GM23338 (cell line): ENCODE results near the gene ZDHHC1. TPM values are rescaled to one million over a fixed set of nuclear protein-coding genes. Genes with fewer than 3 reads are reported as not detected.

Source experiments
- ATAC-seq: fragments of 200-7000 bp; cut with Tn5 transposase; 3 replicates; pipeline ENCODE4 v1.9.1; 2020
- DNase-seq: peaks from one replicate; pipeline ENCODE4 v3.0.0-alpha.2; 2015; ENCODE audit warnings: low spot score
- H2AFZ ChIP-seq: fragments of 200-600 bp; sonication (generic); 2 replicates; pipeline ENCODE4 v1.8.0; 2016; ENCODE audit warnings: antibody characterized with exemption, mild to moderate bottlenecking, moderate library complexity
- H3F3A ChIP-seq: fragments of 200-600 bp; sonication (generic); replicated peaks from 2 replicates; pipeline ENCODE4 v1.8.0; 2017; ENCODE audit warnings: antibody characterized with exemption, mixed run types, low read depth
- H3K27ac ChIP-seq: fragments of 200-600 bp; sonication (generic); 2 replicates; pipeline ENCODE4 v1.6.1; 2016; ENCODE audit warnings: low read depth
- H3K27me3 ChIP-seq: fragments of 200-600 bp; sonication (generic); 2 replicates; pipeline ENCODE4 v1.8.0; 2016; ENCODE audit warnings: mild to moderate bottlenecking, mixed run types, moderate library complexity; ENCODE audit not compliant: insufficient read depth
- H3K36me3 ChIP-seq: fragments of 200-600 bp; sonication (generic); 2 replicates; pipeline ENCODE4 v1.8.0; 2016; ENCODE audit warnings: mild to moderate bottlenecking; ENCODE audit not compliant: insufficient read depth
- H3K4me1 ChIP-seq: fragments of 200-600 bp; sonication (generic); 2 replicates; pipeline ENCODE4 v1.8.0; 2016; ENCODE audit warnings: mild to moderate bottlenecking, moderate library complexity; ENCODE audit not compliant: insufficient read depth
- H3K4me2 ChIP-seq: fragments of 200-600 bp; sonication (generic); 2 replicates; pipeline ENCODE4 v1.7.1; 2017; ENCODE audit warnings: mixed run types
- H3K4me3 ChIP-seq: fragments of 200-600 bp; sonication (generic); 2 replicates; pipeline ENCODE4 v1.6.1; 2016; ENCODE audit warnings: mixed run types
- H3K79me2 ChIP-seq: fragments of 200-600 bp; sonication (generic); replicated peaks from 2 replicates; pipeline ENCODE4 v1.8.0; 2017; ENCODE audit warnings: mild to moderate bottlenecking; ENCODE audit not compliant: insufficient read depth
- H3K9me2 ChIP-seq: fragments of 200-600 bp; sonication (generic); 2 replicates; pipeline ENCODE4 v1.8.0; 2017; ENCODE audit not compliant: insufficient read depth
- H4K20me1 ChIP-seq: fragments of 200-600 bp; sonication (generic); replicated peaks from 2 replicates; pipeline ENCODE4 v1.8.0; 2017; ENCODE audit warnings: mild to moderate bottlenecking; ENCODE audit not compliant: insufficient read depth
- H3K27ac Mint-ChIP-seq: 2 replicates; pipeline ENCODE4 v1.8.0; 2020; ENCODE audit warnings: inconsistent platforms, mild to moderate bottlenecking, moderate library complexity, mixed read lengths
- H3K27me3 Mint-ChIP-seq: 3 replicates; pipeline ENCODE4 v1.8.0; 2022; ENCODE audit warnings: low read depth, mild to moderate bottlenecking, moderate library complexity, mixed read lengths, inconsistent platforms; ENCODE audit not compliant: insufficient read depth, poor library complexity
- H3K36me3 Mint-ChIP-seq: 3 replicates; pipeline ENCODE4 v1.8.0; 2021; ENCODE audit warnings: low read depth, mild to moderate bottlenecking, inconsistent platforms, moderate library complexity, mixed read lengths
- H3K4me1 Mint-ChIP-seq: 3 replicates; pipeline ENCODE4 v1.8.0; 2020; ENCODE audit warnings: mild to moderate bottlenecking, inconsistent platforms, mixed read lengths
- H3K4me3 Mint-ChIP-seq: 3 replicates; pipeline ENCODE4 v1.8.0; 2021; ENCODE audit warnings: moderate library complexity, mild to moderate bottlenecking, inconsistent platforms, mixed read lengths
- H3K9me3 Mint-ChIP-seq: 3 replicates; pipeline ENCODE4 v1.8.0; 2020; ENCODE audit warnings: moderate library complexity, mild to moderate bottlenecking, inconsistent platforms, mixed read lengths
- CREB1 ChIP-seq: fragments of 250-450 bp; sonication (Bioruptor Pico); IDR thresholded peaks from 2 replicates; pipeline ENCODE4 v1.5.0; 2020; ENCODE audit warnings: low read depth, mild to moderate bottlenecking, moderate library complexity
- EZH2 ChIP-seq: fragments of 200-600 bp; sonication (generic); IDR thresholded peaks from one replicate; pipeline ENCODE4 v1.8.0; 2017; ENCODE audit warnings: antibody characterized with exemption, mild to moderate bottlenecking, low read depth; ENCODE audit not compliant: unreplicated experiment
- EZH2phosphoT487 ChIP-seq: fragments of 200-600 bp; sonication (generic); IDR thresholded peaks from one replicate; pipeline ENCODE4 v1.8.1; 2018; ENCODE audit warnings: antibody characterized with exemption; ENCODE audit not compliant: unreplicated experiment
- JUNB ChIP-seq: IDR thresholded peaks from one replicate; pipeline ENCODE4 v1.6.1; 2016; ENCODE audit warnings: antibody characterized with exemption; ENCODE audit not compliant: unreplicated experiment
- NANOG ChIP-seq: IDR thresholded peaks from 2 replicates; pipeline ENCODE4 v1.6.1; 2016; ENCODE audit warnings: antibody characterized with exemption, borderline replicate concordance
- POLR2AphosphoS5 ChIP-seq: IDR thresholded peaks from 2 replicates; pipeline ENCODE4 v1.6.1; 2016; ENCODE audit warnings: antibody characterized with exemption, low read depth
- STAT1 ChIP-seq: IDR thresholded peaks from one replicate; pipeline ENCODE4 v1.6.1; 2016; ENCODE audit warnings: antibody characterized with exemption; ENCODE audit not compliant: unreplicated experiment
- ZNF114 ChIP-seq: fragments of 250-450 bp; sonication (Bioruptor Pico); IDR thresholded peaks from 2 replicates; pipeline ENCODE4 v1.5.0; 2020; ENCODE audit warnings: mild to moderate bottlenecking, moderate library complexity
- ZNF331 ChIP-seq: fragments of 250-450 bp; sonication (Bioruptor Pico); IDR thresholded peaks from 2 replicates; pipeline ENCODE4 v1.5.0; 2020; ENCODE audit warnings: low read depth, mild to moderate bottlenecking, moderate library complexity
- polyA plus RNA-seq: library from polyadenylated mRNA; unstranded; fragments of >200 nt; fragmentation: Nextera tagmentation; extraction: Ambion mirVana; gene quantifications from 2 replicates; pipeline ENCODE4 v1.2.1, GENCODE V29; 2016
- total RNA-seq: library from RNA; depleted of rRNA; stranded (reverse); fragments of >200 nt; shearing (Covaris generic); gene quantifications from 2 replicates; pipeline ENCODE4 v1.2.3, GENCODE V29; 2014
- TF ChIP-seq, protein P1 (sequence below), 2 experiments: fragments of 200-600 bp in 1 of 2; sonication (generic) in 1 of 2; conservative IDR thresholded peaks; 2 replicates each; pipeline versions ENCODE4 v1.5.1 to v1.6.1; 2016 to 2017; ENCODE audit warnings: antibody characterized with exemption in 2 of 2, low read depth in 2 of 2, mild to moderate bottlenecking in 2 of 2, moderate library complexity in 1 of 2
- TF ChIP-seq, protein P2 (sequence below): fragments of 250-450 bp; sonication (Bioruptor Pico); IDR thresholded peaks from 2 replicates; pipeline ENCODE4 v1.5.0; 2020; ENCODE audit warnings: mild to moderate bottlenecking, moderate library complexity
- TF ChIP-seq, protein P3 (sequence below): IDR thresholded peaks from 2 replicates; pipeline ENCODE4 v1.6.1; 2016; ENCODE audit warnings: antibody characterized with exemption
- TF ChIP-seq, protein P4 (sequence below): IDR thresholded peaks from one replicate; pipeline ENCODE4 v1.6.1; 2018; ENCODE audit warnings: antibody characterized with exemption; ENCODE audit not compliant: unreplicated experiment

Gene ZDHHC1
- total and polyA plus RNA-seq, 2 experiments from 2014 or later = 1.4 to 2.7 TPM

DNA sequence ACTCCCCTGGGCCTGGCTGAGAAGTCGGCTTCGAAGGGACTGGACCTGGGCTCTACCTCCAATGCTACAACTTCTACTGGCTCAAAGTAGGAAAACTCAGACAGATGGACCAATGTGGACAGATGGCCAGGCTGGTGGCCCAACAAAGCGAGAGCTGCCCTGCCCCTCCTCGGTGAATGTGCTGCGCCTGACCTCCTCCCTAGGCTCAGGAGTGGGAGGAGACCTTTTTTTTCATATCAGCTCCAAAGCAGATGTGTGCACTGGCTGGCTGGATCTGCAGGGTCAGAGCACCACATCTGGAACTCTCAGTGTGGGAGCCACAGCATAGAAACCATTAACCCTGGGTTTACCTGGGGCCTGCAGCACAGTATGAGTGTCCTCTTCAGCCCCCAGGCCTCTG is 43.9 kb upstream of the ZDHHC1 start:
- H3K36me3 Mint-ChIP-seq = no peaks in the 10 kb centered on the region
- no peaks in the 10 kb centered on the region for H3K9me2 ChIP-seq
- H3K27ac Mint-ChIP-seq = no peak overlapping the region
- no peak overlapping the region for H3K4me3 ChIP-seq
- no peak overlapping the region for H3K4me3 Mint-ChIP-seq
- no peak overlapping the region for H3K27ac ChIP-seq
- no peak overlapping the region for H3K4me2 ChIP-seq
- no peaks in the 10 kb centered on the region for H3K27me3 ChIP-seq
- no peak for ATAC-seq
- no peak for DNase-seq
- H3F3A ChIP-seq = no peaks in the 10 kb centered on the region
- no peaks in the 10 kb centered on the region for H3K79me2 ChIP-seq
- H2AFZ ChIP-seq = no peak overlapping the region
- H3K36me3 ChIP-seq = no peaks in the 10 kb centered on the region
- peaks cover 5% of the 10 kb centered on the region for H3K4me1 Mint-ChIP-seq
- TF ChIP-seq POLR2AphosphoS5 = no peak
- TF ChIP-seq NANOG = no peak
- TF ChIP-seq CREB1 (CRISPR knock-in tag) = no peak
- TF ChIP-seq, protein P1, sequence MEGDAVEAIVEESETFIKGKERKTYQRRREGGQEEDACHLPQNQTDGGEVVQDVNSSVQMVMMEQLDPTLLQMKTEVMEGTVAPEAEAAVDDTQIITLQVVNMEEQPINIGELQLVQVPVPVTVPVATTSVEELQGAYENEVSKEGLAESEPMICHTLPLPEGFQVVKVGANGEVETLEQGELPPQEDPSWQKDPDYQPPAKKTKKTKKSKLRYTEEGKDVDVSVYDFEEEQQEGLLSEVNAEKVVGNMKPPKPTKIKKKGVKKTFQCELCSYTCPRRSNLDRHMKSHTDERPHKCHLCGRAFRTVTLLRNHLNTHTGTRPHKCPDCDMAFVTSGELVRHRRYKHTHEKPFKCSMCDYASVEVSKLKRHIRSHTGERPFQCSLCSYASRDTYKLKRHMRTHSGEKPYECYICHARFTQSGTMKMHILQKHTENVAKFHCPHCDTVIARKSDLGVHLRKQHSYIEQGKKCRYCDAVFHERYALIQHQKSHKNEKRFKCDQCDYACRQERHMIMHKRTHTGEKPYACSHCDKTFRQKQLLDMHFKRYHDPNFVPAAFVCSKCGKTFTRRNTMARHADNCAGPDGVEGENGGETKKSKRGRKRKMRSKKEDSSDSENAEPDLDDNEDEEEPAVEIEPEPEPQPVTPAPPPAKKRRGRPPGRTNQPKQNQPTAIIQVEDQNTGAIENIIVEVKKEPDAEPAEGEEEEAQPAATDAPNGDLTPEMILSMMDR (conservative IDR thresholded peaks at IDR 0.05; ENCODE audit: low read depth in 2 of 2) = no peak
- no peak for TF ChIP-seq EZH2phosphoT487
- TF ChIP-seq, protein P2, sequence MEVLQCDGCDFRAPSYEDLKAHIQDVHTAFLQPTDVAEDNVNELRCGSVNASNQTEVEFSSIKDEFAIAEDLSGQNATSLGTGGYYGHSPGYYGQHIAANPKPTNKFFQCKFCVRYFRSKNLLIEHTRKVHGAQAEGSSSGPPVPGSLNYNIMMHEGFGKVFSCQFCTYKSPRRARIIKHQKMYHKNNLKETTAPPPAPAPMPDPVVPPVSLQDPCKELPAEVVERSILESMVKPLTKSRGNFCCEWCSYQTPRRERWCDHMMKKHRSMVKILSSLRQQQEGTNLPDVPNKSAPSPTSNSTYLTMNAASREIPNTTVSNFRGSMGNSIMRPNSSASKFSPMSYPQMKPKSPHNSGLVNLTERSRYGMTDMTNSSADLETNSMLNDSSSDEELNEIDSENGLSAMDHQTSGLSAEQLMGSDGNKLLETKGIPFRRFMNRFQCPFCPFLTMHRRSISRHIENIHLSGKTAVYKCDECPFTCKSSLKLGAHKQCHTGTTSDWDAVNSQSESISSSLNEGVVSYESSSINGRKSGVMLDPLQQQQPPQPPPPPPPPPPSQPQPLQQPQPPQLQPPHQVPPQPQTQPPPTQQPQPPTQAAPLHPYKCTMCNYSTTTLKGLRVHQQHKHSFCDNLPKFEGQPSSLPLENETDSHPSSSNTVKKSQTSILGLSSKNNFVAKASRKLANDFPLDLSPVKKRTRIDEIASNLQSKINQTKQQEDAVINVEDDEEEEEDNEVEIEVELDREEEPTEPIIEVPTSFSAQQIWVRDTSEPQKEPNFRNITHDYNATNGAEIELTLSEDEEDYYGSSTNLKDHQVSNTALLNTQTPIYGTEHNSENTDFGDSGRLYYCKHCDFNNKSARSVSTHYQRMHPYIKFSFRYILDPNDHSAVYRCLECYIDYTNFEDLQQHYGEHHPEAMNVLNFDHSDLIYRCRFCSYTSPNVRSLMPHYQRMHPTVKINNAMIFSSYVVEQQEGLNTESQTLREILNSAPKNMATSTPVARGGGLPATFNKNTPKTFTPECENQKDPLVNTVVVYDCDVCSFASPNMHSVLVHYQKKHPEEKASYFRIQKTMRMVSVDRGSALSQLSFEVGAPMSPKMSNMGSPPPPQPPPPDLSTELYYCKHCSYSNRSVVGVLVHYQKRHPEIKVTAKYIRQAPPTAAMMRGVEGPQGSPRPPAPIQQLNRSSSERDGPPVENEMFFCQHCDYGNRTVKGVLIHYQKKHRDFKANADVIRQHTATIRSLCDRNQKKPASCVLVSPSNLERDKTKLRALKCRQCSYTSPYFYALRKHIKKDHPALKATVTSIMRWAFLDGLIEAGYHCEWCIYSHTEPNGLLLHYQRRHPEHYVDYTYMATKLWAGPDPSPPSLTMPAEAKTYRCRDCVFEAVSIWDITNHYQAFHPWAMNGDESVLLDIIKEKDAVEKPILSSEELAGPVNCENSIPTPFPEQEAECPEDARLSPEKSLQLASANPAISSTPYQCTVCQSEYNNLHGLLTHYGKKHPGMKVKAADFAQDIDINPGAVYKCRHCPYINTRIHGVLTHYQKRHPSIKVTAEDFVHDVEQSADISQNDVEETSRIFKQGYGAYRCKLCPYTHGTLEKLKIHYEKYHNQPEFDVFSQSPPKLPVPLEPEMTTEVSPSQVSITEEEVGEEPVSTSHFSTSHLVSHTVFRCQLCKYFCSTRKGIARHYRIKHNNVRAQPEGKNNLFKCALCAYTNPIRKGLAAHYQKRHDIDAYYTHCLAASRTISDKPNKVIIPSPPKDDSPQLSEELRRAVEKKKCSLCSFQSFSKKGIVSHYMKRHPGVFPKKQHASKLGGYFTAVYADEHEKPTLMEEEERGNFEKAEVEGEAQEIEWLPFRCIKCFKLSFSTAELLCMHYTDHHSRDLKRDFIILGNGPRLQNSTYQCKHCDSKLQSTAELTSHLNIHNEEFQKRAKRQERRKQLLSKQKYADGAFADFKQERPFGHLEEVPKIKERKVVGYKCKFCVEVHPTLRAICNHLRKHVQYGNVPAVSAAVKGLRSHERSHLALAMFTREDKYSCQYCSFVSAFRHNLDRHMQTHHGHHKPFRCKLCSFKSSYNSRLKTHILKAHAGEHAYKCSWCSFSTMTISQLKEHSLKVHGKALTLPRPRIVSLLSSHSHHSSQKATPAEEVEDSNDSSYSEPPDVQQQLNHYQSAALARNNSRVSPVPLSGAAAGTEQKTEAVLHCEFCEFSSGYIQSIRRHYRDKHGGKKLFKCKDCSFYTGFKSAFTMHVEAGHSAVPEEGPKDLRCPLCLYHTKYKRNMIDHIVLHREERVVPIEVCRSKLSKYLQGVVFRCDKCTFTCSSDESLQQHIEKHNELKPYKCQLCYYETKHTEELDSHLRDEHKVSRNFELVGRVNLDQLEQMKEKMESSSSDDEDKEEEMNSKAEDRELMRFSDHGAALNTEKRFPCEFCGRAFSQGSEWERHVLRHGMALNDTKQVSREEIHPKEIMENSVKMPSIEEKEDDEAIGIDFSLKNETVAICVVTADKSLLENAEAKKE (CRISPR knock-in tag) = no peak
- TF ChIP-seq STAT1 = no peak
- no peak for TF ChIP-seq ZNF331
- no peak for TF ChIP-seq ZNF114 (CRISPR knock-in tag)
- TF ChIP-seq, protein P3, sequence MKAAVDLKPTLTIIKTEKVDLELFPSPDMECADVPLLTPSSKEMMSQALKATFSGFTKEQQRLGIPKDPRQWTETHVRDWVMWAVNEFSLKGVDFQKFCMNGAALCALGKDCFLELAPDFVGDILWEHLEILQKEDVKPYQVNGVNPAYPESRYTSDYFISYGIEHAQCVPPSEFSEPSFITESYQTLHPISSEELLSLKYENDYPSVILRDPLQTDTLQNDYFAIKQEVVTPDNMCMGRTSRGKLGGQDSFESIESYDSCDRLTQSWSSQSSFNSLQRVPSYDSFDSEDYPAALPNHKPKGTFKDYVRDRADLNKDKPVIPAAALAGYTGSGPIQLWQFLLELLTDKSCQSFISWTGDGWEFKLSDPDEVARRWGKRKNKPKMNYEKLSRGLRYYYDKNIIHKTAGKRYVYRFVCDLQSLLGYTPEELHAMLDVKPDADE = no peak
- TF ChIP-seq, protein P4, sequence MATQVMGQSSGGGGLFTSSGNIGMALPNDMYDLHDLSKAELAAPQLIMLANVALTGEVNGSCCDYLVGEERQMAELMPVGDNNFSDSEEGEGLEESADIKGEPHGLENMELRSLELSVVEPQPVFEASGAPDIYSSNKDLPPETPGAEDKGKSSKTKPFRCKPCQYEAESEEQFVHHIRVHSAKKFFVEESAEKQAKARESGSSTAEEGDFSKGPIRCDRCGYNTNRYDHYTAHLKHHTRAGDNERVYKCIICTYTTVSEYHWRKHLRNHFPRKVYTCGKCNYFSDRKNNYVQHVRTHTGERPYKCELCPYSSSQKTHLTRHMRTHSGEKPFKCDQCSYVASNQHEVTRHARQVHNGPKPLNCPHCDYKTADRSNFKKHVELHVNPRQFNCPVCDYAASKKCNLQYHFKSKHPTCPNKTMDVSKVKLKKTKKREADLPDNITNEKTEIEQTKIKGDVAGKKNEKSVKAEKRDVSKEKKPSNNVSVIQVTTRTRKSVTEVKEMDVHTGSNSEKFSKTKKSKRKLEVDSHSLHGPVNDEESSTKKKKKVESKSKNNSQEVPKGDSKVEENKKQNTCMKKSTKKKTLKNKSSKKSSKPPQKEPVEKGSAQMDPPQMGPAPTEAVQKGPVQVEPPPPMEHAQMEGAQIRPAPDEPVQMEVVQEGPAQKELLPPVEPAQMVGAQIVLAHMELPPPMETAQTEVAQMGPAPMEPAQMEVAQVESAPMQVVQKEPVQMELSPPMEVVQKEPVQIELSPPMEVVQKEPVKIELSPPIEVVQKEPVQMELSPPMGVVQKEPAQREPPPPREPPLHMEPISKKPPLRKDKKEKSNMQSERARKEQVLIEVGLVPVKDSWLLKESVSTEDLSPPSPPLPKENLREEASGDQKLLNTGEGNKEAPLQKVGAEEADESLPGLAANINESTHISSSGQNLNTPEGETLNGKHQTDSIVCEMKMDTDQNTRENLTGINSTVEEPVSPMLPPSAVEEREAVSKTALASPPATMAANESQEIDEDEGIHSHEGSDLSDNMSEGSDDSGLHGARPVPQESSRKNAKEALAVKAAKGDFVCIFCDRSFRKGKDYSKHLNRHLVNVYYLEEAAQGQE = no peak
- TF ChIP-seq JUNB = no peak
- no peak for TF ChIP-seq EZH2
- no peaks in the 10 kb centered on the region for H3K9me3 Mint-ChIP-seq
- H3K27me3 Mint-ChIP-seq = peaks cover 6% of the 10 kb centered on the region
- H4K20me1 ChIP-seq = peaks cover 5% of the 10 kb centered on the region; the same call in 1 of the 2 replicates
- no peaks in the 10 kb centered on the region for H3K4me1 ChIP-seq
